GM23338 (cell line): ENCODE measurements around the gene LDB3. TPM values are rescaled to one million over a fixed set of nuclear protein-coding genes. Genes with fewer than 3 reads are reported as not detected.

ENCODE experiments used
- ATAC-seq: fragments of 200-7000 bp; cut with Tn5 transposase; 3 replicates; pipeline ENCODE4 v1.9.1; 2020
- DNase-seq: peaks from one replicate; pipeline ENCODE4 v3.0.0-alpha.2; 2015; ENCODE audit warnings: low spot score
- H2AFZ ChIP-seq: fragments of 200-600 bp; sonication (generic); 2 replicates; pipeline ENCODE4 v1.8.0; 2016; ENCODE audit warnings: antibody characterized with exemption, mild to moderate bottlenecking, moderate library complexity
- H3F3A ChIP-seq: fragments of 200-600 bp; sonication (generic); replicated peaks from 2 replicates; pipeline ENCODE4 v1.8.0; 2017; ENCODE audit warnings: antibody characterized with exemption, mixed run types, low read depth
- H3K27ac ChIP-seq: fragments of 200-600 bp; sonication (generic); 2 replicates; pipeline ENCODE4 v1.6.1; 2016; ENCODE audit warnings: low read depth
- H3K27me3 ChIP-seq: fragments of 200-600 bp; sonication (generic); 2 replicates; pipeline ENCODE4 v1.8.0; 2016; ENCODE audit warnings: mild to moderate bottlenecking, mixed run types, moderate library complexity; ENCODE audit not compliant: insufficient read depth
- H3K36me3 ChIP-seq: fragments of 200-600 bp; sonication (generic); 2 replicates; pipeline ENCODE4 v1.8.0; 2016; ENCODE audit warnings: mild to moderate bottlenecking; ENCODE audit not compliant: insufficient read depth
- H3K4me1 ChIP-seq: fragments of 200-600 bp; sonication (generic); 2 replicates; pipeline ENCODE4 v1.8.0; 2016; ENCODE audit warnings: mild to moderate bottlenecking, moderate library complexity; ENCODE audit not compliant: insufficient read depth
- H3K4me2 ChIP-seq: fragments of 200-600 bp; sonication (generic); 2 replicates; pipeline ENCODE4 v1.7.1; 2017; ENCODE audit warnings: mixed run types
- H3K4me3 ChIP-seq: fragments of 200-600 bp; sonication (generic); 2 replicates; pipeline ENCODE4 v1.6.1; 2016; ENCODE audit warnings: mixed run types
- H3K79me2 ChIP-seq: fragments of 200-600 bp; sonication (generic); replicated peaks from 2 replicates; pipeline ENCODE4 v1.8.0; 2017; ENCODE audit warnings: mild to moderate bottlenecking; ENCODE audit not compliant: insufficient read depth
- H3K9me2 ChIP-seq: fragments of 200-600 bp; sonication (generic); 2 replicates; pipeline ENCODE4 v1.8.0; 2017; ENCODE audit not compliant: insufficient read depth
- H4K20me1 ChIP-seq: fragments of 200-600 bp; sonication (generic); replicated peaks from 2 replicates; pipeline ENCODE4 v1.8.0; 2017; ENCODE audit warnings: mild to moderate bottlenecking; ENCODE audit not compliant: insufficient read depth
- H3K27ac Mint-ChIP-seq: 2 replicates; pipeline ENCODE4 v1.8.0; 2020; ENCODE audit warnings: inconsistent platforms, mild to moderate bottlenecking, moderate library complexity, mixed read lengths
- H3K27me3 Mint-ChIP-seq: 3 replicates; pipeline ENCODE4 v1.8.0; 2022; ENCODE audit warnings: low read depth, mild to moderate bottlenecking, moderate library complexity, mixed read lengths, inconsistent platforms; ENCODE audit not compliant: insufficient read depth, poor library complexity
- H3K36me3 Mint-ChIP-seq: 3 replicates; pipeline ENCODE4 v1.8.0; 2021; ENCODE audit warnings: low read depth, mild to moderate bottlenecking, inconsistent platforms, moderate library complexity, mixed read lengths
- H3K4me1 Mint-ChIP-seq: 3 replicates; pipeline ENCODE4 v1.8.0; 2020; ENCODE audit warnings: mild to moderate bottlenecking, inconsistent platforms, mixed read lengths
- H3K4me3 Mint-ChIP-seq: 3 replicates; pipeline ENCODE4 v1.8.0; 2021; ENCODE audit warnings: moderate library complexity, mild to moderate bottlenecking, inconsistent platforms, mixed read lengths
- H3K9me3 Mint-ChIP-seq: 3 replicates; pipeline ENCODE4 v1.8.0; 2020; ENCODE audit warnings: moderate library complexity, mild to moderate bottlenecking, inconsistent platforms, mixed read lengths
- CREB1 ChIP-seq: fragments of 250-450 bp; sonication (Bioruptor Pico); IDR thresholded peaks from 2 replicates; pipeline ENCODE4 v1.5.0; 2020; ENCODE audit warnings: low read depth, mild to moderate bottlenecking, moderate library complexity
- ETS1 ChIP-seq: IDR thresholded peaks from 2 replicates; pipeline ENCODE4 v1.6.1; 2016; ENCODE audit warnings: antibody characterized with exemption
- EZH2 ChIP-seq: fragments of 200-600 bp; sonication (generic); IDR thresholded peaks from one replicate; pipeline ENCODE4 v1.8.0; 2017; ENCODE audit warnings: antibody characterized with exemption, mild to moderate bottlenecking, low read depth; ENCODE audit not compliant: unreplicated experiment
- EZH2phosphoT487 ChIP-seq: fragments of 200-600 bp; sonication (generic); IDR thresholded peaks from one replicate; pipeline ENCODE4 v1.8.1; 2018; ENCODE audit warnings: antibody characterized with exemption; ENCODE audit not compliant: unreplicated experiment
- NANOG ChIP-seq: IDR thresholded peaks from 2 replicates; pipeline ENCODE4 v1.6.1; 2016; ENCODE audit warnings: antibody characterized with exemption, borderline replicate concordance
- POLR2AphosphoS5 ChIP-seq: IDR thresholded peaks from 2 replicates; pipeline ENCODE4 v1.6.1; 2016; ENCODE audit warnings: antibody characterized with exemption, low read depth
- REST ChIP-seq: IDR thresholded peaks from one replicate; pipeline ENCODE4 v1.6.1; 2018; ENCODE audit warnings: antibody characterized with exemption; ENCODE audit not compliant: unreplicated experiment
- STAT1 ChIP-seq: IDR thresholded peaks from one replicate; pipeline ENCODE4 v1.6.1; 2016; ENCODE audit warnings: antibody characterized with exemption; ENCODE audit not compliant: unreplicated experiment
- ZNF114 ChIP-seq: fragments of 250-450 bp; sonication (Bioruptor Pico); IDR thresholded peaks from 2 replicates; pipeline ENCODE4 v1.5.0; 2020; ENCODE audit warnings: mild to moderate bottlenecking, moderate library complexity
- polyA plus RNA-seq: library from polyadenylated mRNA; unstranded; fragments of >200 nt; fragmentation: Nextera tagmentation; extraction: Ambion mirVana; gene quantifications from 2 replicates; pipeline ENCODE4 v1.2.1, GENCODE V29; 2016
- total RNA-seq: library from RNA; depleted of rRNA; stranded (reverse); fragments of >200 nt; shearing (Covaris generic); gene quantifications from 2 replicates; pipeline ENCODE4 v1.2.3, GENCODE V29; 2014
- TF ChIP-seq, protein P1 (sequence below): fragments of 250-450 bp; sonication (Bioruptor Pico); IDR thresholded peaks from 2 replicates; pipeline ENCODE4 v1.5.0; 2020; ENCODE audit warnings: mild to moderate bottlenecking, moderate library complexity
- TF ChIP-seq, protein P2 (sequence below), 2 experiments: fragments of 200-600 bp in 1 of 2; sonication (generic) in 1 of 2; conservative IDR thresholded peaks; 2 replicates each; pipeline versions ENCODE4 v1.5.1 to v1.6.1; 2016 to 2017; ENCODE audit warnings: antibody characterized with exemption in 2 of 2, low read depth in 2 of 2, mild to moderate bottlenecking in 2 of 2, moderate library complexity in 1 of 2

The LDB3 gene
- total and polyA plus RNA-seq, 2 experiments from 2014 or later: 0.14 to 0.16 TPM

DNA sequence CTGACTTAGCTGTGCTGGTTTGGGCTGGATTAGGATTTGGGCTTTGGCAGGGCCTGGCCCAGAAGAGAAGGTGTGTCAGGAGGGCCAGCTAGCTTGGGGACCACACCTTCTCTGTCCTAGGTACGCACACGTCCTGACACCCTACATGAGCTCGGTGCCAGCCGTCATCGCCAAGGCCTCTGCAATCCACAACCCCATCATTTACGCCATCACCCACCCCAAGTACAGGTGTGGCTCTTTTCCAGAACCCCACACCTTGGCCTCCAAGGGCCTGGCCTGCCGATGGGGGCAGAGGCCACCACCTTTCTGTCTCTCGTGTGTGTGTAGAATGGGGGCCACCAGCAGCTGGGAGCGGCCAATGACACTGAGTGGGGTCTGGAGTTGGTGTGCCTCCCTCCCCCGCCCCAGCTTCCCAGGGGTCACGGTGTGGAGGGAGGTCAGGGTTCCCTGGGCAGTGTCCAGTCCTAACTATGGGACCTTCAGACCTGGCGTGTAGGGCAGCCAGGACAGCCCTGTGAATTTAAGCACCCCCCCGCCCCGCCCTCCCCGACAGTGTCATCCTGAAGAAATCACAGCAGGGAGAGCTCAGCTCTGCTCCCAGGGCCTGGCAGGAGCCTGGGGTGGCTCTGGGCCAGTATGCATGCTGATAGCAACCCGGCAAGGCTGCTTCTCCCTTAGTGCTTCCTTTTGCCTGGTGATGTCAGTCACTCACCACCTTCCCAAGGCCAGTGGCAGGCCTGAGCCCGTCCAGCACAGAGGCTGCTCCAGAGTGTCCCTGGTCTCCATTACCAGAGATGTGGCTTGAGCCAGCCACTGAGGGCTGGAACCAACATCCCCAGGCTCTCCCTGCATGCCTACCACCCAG, 6.9 kb upstream of the LDB3 start:
- Mint-ChIP-seq H3K27ac (no peak overlapping the region), H3K36me3 (no peaks in the 10 kb centered on the region; the same call in 2 of the 3 replicates)
- H3K79me2 ChIP-seq: no peaks in the 10 kb centered on the region

More for the DNA sequence above, 6.9 kb upstream of the LDB3 start:
- H3K36me3 ChIP-seq: no peaks in the 10 kb centered on the region
- H3K27me3 Mint-ChIP-seq: peaks cover 10% of the 10 kb centered on the region
- H3K4me1 Mint-ChIP-seq: peaks cover 10% of the 10 kb centered on the region
- no peaks in the 10 kb centered on the region for H3K9me3 Mint-ChIP-seq
- DNase-seq (no peak), ATAC-seq (no peak)
- H3K4me3 Mint-ChIP-seq: no peak overlapping the region
- no peaks in the 10 kb centered on the region for H3K27me3 ChIP-seq
- TF ChIP-seq, protein P1, sequence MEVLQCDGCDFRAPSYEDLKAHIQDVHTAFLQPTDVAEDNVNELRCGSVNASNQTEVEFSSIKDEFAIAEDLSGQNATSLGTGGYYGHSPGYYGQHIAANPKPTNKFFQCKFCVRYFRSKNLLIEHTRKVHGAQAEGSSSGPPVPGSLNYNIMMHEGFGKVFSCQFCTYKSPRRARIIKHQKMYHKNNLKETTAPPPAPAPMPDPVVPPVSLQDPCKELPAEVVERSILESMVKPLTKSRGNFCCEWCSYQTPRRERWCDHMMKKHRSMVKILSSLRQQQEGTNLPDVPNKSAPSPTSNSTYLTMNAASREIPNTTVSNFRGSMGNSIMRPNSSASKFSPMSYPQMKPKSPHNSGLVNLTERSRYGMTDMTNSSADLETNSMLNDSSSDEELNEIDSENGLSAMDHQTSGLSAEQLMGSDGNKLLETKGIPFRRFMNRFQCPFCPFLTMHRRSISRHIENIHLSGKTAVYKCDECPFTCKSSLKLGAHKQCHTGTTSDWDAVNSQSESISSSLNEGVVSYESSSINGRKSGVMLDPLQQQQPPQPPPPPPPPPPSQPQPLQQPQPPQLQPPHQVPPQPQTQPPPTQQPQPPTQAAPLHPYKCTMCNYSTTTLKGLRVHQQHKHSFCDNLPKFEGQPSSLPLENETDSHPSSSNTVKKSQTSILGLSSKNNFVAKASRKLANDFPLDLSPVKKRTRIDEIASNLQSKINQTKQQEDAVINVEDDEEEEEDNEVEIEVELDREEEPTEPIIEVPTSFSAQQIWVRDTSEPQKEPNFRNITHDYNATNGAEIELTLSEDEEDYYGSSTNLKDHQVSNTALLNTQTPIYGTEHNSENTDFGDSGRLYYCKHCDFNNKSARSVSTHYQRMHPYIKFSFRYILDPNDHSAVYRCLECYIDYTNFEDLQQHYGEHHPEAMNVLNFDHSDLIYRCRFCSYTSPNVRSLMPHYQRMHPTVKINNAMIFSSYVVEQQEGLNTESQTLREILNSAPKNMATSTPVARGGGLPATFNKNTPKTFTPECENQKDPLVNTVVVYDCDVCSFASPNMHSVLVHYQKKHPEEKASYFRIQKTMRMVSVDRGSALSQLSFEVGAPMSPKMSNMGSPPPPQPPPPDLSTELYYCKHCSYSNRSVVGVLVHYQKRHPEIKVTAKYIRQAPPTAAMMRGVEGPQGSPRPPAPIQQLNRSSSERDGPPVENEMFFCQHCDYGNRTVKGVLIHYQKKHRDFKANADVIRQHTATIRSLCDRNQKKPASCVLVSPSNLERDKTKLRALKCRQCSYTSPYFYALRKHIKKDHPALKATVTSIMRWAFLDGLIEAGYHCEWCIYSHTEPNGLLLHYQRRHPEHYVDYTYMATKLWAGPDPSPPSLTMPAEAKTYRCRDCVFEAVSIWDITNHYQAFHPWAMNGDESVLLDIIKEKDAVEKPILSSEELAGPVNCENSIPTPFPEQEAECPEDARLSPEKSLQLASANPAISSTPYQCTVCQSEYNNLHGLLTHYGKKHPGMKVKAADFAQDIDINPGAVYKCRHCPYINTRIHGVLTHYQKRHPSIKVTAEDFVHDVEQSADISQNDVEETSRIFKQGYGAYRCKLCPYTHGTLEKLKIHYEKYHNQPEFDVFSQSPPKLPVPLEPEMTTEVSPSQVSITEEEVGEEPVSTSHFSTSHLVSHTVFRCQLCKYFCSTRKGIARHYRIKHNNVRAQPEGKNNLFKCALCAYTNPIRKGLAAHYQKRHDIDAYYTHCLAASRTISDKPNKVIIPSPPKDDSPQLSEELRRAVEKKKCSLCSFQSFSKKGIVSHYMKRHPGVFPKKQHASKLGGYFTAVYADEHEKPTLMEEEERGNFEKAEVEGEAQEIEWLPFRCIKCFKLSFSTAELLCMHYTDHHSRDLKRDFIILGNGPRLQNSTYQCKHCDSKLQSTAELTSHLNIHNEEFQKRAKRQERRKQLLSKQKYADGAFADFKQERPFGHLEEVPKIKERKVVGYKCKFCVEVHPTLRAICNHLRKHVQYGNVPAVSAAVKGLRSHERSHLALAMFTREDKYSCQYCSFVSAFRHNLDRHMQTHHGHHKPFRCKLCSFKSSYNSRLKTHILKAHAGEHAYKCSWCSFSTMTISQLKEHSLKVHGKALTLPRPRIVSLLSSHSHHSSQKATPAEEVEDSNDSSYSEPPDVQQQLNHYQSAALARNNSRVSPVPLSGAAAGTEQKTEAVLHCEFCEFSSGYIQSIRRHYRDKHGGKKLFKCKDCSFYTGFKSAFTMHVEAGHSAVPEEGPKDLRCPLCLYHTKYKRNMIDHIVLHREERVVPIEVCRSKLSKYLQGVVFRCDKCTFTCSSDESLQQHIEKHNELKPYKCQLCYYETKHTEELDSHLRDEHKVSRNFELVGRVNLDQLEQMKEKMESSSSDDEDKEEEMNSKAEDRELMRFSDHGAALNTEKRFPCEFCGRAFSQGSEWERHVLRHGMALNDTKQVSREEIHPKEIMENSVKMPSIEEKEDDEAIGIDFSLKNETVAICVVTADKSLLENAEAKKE (CRISPR knock-in tag): no peak
- TF ChIP-seq ZNF114 (CRISPR knock-in tag) (no peak), POLR2AphosphoS5 (no peak), NANOG (no peak), STAT1 (no peak), REST (no peak), CREB1 (no peak), EZH2phosphoT487 (no peak), ETS1 (no peak), EZH2 (no peak)
- TF ChIP-seq, protein P2, sequence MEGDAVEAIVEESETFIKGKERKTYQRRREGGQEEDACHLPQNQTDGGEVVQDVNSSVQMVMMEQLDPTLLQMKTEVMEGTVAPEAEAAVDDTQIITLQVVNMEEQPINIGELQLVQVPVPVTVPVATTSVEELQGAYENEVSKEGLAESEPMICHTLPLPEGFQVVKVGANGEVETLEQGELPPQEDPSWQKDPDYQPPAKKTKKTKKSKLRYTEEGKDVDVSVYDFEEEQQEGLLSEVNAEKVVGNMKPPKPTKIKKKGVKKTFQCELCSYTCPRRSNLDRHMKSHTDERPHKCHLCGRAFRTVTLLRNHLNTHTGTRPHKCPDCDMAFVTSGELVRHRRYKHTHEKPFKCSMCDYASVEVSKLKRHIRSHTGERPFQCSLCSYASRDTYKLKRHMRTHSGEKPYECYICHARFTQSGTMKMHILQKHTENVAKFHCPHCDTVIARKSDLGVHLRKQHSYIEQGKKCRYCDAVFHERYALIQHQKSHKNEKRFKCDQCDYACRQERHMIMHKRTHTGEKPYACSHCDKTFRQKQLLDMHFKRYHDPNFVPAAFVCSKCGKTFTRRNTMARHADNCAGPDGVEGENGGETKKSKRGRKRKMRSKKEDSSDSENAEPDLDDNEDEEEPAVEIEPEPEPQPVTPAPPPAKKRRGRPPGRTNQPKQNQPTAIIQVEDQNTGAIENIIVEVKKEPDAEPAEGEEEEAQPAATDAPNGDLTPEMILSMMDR (conservative IDR thresholded peaks at IDR 0.05; ENCODE audit: low read depth in 2 of 2): no peak
- H2AFZ ChIP-seq: no peak overlapping the region
- H4K20me1 ChIP-seq: no peaks in the 10 kb centered on the region
- no peaks in the 10 kb centered on the region for H3K9me2 ChIP-seq
- no peak overlapping the region for H3K4me2 ChIP-seq
- no peaks in the 10 kb centered on the region for H3F3A ChIP-seq
- no peak overlapping the region for H3K4me3 ChIP-seq
- H3K4me1 ChIP-seq: no peaks in the 10 kb centered on the region
- no peak overlapping the region for H3K27ac ChIP-seq
